Ascending aorta (tissue), 2 donors: Measurements from ENCODE around the gene ADGRV1. TPM values are rescaled to one million over a fixed set of nuclear protein-coding genes. Genes with fewer than 3 reads are reported as not detected.
"Not testable (repeated sequence)": the region's sequence is repeated elsewhere in the genome, so short reads cannot be mapped to it uniquely, and the experiment has no call there.

Experiments
- DNase-seq, 2 donors: peaks; one replicate each; pipeline ENCODE4 v3.0.0-alpha.2; 2019; ENCODE audit warnings: low spot score in 2 of 2
- H3K27ac ChIP-seq, 2 donors: fragments of 200-600 bp; sonication (generic); one replicate each; pipeline ENCODE4 v1.5.1; 2016 to 2017; ENCODE audit warnings: mild to moderate bottlenecking in 1 of 2
- H3K27me3 ChIP-seq: fragments of 200-600 bp; sonication (generic); one replicate; pipeline ENCODE4 v1.5.1; 2017
- H3K36me3 ChIP-seq, 2 donors: fragments of 200-600 bp; sonication (generic); one replicate each; pipeline ENCODE4 v1.5.1; 2016
- H3K4me1 ChIP-seq, 2 donors: fragments of 200-600 bp; sonication (generic); one replicate each; pipeline ENCODE4 v1.5.1; 2016 to 2017; ENCODE audit warnings: mild to moderate bottlenecking in 1 of 2
- H3K4me3 ChIP-seq, 2 donors: fragments of 200-600 bp; sonication (generic); one replicate each; pipeline ENCODE4 v1.5.1; 2016 to 2017; ENCODE audit warnings: mild to moderate bottlenecking in 1 of 2
- H3K9me3 ChIP-seq, 2 donors: fragments of 200-600 bp; sonication (generic); one replicate each; pipeline ENCODE4 v1.5.1; 2016
- intact Hi-C: fragments of 100-400 bp; cut with DNase I; formaldehyde crosslinking; loops from one replicate; pipeline ENCODE4 v1.15.1; 2023
- total RNA-seq: library from RNA; depleted of rRNA; stranded (reverse); fragments of >200 nt; gene quantifications from one replicate; pipeline ENCODE4 v1.1.0, GENCODE V29; 2016
- TF ChIP-seq, protein P1 (sequence below), 3 experiments: fragments of 200-600 bp in 2 of 3; fragments of 450-650 bp in 1 of 3; sonication (generic) in 2 of 3; IDR thresholded peaks; one replicate each; pipeline ENCODE4 v1.5.1; 2016 to 2019; ENCODE audit warnings: antibody characterized with exemption in 3 of 3, mild to moderate bottlenecking in 1 of 3, moderate library complexity in 1 of 3

Gene ADGRV1
- total RNA-seq, 1 donor from 2014 or later, result 6.9 TPM

DNA sequence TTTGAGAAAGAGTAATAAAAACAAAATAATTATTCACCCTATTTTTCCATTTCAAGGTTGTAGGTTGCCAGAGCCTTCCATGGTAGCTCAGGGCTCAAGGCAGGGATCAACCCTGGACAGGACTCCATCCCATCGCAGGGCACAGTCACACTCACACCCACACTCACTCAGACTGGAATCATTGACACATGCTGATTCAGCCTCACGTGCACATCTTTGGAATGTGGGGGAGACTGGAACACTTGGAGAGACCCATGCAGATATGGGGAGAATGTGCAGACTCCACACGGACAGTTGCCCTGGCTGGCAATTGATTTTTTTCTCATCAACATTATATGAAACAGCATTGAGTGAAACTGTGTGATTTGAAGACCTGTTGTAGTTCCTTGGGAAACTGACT is 234.1 kb downstream of the ADGRV1 start:
- intact Hi-C loops, result no loop called here

DNA sequence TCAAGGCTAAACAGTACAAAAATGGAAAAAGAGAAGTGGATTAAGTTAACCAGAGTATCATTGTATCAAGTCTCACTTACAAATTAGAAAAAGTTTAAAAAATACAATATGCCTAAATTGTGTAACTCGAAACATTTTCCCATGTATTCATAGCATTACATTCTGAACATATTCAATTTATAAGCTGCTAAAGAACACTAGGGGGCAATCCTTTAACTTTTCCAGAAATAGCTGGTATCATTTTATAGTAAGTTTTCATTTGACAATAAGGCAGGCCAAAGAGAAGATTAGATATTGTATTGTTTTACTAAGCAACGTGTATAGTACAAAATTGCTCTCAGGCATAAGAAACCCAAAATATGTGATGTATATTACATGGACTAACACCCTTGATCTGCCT is 234.6 kb downstream of the ADGRV1 start:
- TF ChIP-seq, protein P1, sequence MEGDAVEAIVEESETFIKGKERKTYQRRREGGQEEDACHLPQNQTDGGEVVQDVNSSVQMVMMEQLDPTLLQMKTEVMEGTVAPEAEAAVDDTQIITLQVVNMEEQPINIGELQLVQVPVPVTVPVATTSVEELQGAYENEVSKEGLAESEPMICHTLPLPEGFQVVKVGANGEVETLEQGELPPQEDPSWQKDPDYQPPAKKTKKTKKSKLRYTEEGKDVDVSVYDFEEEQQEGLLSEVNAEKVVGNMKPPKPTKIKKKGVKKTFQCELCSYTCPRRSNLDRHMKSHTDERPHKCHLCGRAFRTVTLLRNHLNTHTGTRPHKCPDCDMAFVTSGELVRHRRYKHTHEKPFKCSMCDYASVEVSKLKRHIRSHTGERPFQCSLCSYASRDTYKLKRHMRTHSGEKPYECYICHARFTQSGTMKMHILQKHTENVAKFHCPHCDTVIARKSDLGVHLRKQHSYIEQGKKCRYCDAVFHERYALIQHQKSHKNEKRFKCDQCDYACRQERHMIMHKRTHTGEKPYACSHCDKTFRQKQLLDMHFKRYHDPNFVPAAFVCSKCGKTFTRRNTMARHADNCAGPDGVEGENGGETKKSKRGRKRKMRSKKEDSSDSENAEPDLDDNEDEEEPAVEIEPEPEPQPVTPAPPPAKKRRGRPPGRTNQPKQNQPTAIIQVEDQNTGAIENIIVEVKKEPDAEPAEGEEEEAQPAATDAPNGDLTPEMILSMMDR (IDR thresholded peaks at IDR 0.05), result no peak
- no peaks in the 10 kb centered on the region for H3K36me3 ChIP-seq

More for the DNA sequence above, 234.1 kb downstream of the ADGRV1 start:
- Histone ChIP-seq H3K4me3 (no peak overlapping the region), H3K36me3 (no peaks in the 10 kb centered on the region), H3K27me3 (no peaks in the 10 kb centered on the region), H3K4me1 (no peaks in the 10 kb centered on the region), H3K9me3 (no peaks in the 10 kb centered on the region), H3K27ac (no peak overlapping the region)
- DNase-seq, result no peak
- TF ChIP-seq, protein P1 (IDR thresholded peaks at IDR 0.05), result no peak

DNA sequence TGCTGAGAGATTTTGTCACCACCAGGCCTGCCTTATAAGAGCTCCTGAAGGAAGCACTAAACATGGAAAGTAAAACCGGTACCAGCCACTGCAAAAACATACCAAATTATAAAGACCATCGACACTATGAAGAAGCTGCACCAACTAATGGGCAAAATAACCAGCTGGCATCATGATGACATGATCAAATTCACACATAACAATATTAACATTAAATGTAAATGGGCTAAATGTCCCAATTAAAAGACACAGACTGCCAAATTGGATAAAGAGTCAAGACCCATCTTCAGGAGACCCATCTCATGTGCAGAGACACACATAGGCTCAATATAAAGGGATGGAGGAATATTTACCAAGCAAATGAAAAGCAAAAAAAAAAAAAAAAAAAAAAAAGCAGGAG is 238.3 kb downstream of the ADGRV1 start:
- intact Hi-C loops, H3K4me3 ChIP-seq, H3K27ac ChIP-seq, DNase-seq, H3K9me3 ChIP-seq, H3K4me1 ChIP-seq, H3K36me3 ChIP-seq, H3K27me3 ChIP-seq: not testable (repeated sequence)

More for the DNA sequence above, 234.6 kb downstream of the ADGRV1 start:
- no peaks in the 10 kb centered on the region for H3K4me1 ChIP-seq
- no peaks in the 10 kb centered on the region for H3K9me3 ChIP-seq
- no peak overlapping the region for H3K27ac ChIP-seq
- no peak for DNase-seq
- no peak overlapping the region for H3K4me3 ChIP-seq
- H3K27me3 ChIP-seq, result no peaks in the 10 kb centered on the region
- intact Hi-C loops, result no loop called here

DNA sequence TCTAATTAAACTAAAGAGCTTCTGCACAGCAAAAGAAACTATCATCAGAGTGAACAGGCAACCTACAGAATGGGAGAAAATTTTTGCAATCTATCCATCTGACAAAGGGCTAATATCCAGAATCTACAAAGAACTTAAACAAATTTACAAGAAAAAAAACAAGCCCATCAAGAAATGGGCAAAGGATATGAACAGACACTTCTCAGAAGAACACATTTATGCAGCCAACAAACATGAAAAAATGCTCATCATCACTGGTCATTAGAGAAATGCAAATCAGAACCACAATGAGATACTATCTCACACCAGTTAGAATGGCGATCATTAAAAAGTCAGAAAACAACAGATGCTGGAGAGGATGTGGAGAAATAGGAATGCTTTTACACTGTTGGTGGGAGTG is 241.5 kb downstream of the ADGRV1 start:
- H3K4me1 ChIP-seq, H3K9me3 ChIP-seq, H3K36me3 ChIP-seq, H3K27me3 ChIP-seq, intact Hi-C loops, H3K27ac ChIP-seq, H3K4me3 ChIP-seq, DNase-seq: not testable (repeated sequence)

DNA sequence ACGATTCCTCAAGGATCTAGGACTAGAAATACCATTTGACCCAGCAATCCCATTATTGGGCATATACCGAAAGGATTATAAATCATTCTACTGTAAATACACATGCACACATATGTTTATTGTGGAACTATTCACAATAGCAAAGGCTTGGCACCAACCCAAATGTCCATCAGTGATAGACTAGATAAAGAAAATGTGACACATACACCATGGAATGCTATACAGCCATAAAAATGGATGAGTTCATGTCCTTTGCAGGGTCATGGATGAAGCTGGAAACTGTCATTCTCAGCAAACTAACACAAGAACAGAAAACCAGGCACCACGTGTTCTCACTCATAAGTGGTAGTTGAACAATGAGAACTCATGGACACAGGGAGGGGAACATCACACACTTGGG is 241.9 kb downstream of the ADGRV1 start:
- H3K36me3 ChIP-seq, intact Hi-C loops, H3K27ac ChIP-seq, H3K27me3 ChIP-seq, H3K9me3 ChIP-seq, DNase-seq, H3K4me1 ChIP-seq, H3K4me3 ChIP-seq: not testable (repeated sequence)

DNA sequence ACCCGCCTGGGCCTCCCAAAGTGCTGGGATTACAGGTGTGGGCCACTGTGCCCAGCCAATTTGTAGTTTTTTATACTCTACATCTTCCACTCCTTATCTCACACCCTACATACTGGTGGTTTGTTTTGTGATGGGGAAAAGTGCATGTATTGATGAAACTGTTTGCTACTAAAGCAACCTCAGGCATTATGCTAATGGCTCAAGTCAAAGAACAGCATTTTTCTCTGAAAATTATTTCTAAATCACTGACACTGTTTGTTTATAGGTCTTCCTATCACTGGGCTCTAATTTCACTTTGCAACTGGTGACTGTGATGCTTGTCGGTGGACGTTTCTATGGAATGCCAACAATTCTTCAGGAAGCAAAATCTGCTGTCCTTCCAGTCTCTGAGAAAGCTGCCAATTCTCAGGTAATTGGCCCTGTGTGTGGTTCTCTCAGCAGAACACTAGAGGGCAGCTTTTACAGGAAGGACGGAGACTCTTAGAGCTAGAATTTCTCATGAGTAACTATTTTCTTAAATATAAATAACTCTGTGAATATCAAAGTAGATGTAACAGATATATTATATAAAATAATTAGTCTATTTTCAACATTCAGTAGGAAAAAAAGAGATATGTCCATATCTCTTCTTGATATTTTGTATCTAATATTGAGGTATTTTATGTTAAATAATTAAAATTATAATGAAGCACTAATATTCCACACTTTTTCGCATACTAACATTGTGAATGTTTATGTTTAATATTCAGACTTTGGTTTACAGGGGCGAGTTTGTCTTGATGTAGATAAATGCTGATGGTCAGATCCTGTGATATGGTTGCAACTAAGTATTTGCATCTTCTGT is 244.1 kb downstream of the ADGRV1 start:
- Histone ChIP-seq H3K4me3 (no peak overlapping the region), H3K36me3 (no peaks in the 10 kb centered on the region), H3K27me3 (no peaks in the 10 kb centered on the region), H3K27ac (no peak overlapping the region), H3K4me1 (no peaks in the 10 kb centered on the region), H3K9me3 (no peaks in the 10 kb centered on the region)
- TF ChIP-seq, protein P1 (IDR thresholded peaks at IDR 0.05), result peak in 2 of 3 experiments; percentile 34 to 46
- DNase-seq, result no peak
- intact Hi-C loops, result no loop called here

DNA sequence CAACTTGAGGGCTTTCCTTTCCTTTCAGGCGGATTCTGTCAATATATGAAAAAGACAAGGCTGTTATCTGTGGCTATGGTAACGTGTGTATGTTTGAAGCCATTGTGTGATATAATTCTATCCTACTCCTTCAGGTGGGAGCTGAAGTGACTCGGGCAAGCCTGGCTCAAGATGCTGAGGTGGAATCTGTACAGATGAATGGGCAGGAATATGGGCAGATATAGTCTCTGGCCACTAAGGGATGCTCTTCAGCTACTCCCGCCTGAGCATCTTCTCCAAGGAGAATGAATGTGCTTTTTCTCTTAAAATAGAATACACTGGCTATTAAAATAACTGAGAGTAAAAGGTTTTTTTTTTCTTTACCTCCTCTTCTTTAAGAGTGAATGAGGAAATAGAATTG is 244.8 kb downstream of the ADGRV1 start:
- Histone ChIP-seq H3K36me3 (no peaks in the 10 kb centered on the region), H3K27me3 (no peaks in the 10 kb centered on the region), H3K27ac (no peak overlapping the region), H3K4me1 (no peaks in the 10 kb centered on the region), H3K4me3 (no peak overlapping the region), H3K9me3 (no peaks in the 10 kb centered on the region)
- intact Hi-C loops, result no loop called here
- no peak for DNase-seq
- TF ChIP-seq, protein P1 (IDR thresholded peaks at IDR 0.05), result no peak
